GM19395 (cell line): ENCODE results near the gene NBAS.
A peak's percentile ranks its signal among the peaks of the same experiment; 100 is the strongest.
"Not testable (repeated sequence)": the region's sequence is repeated elsewhere in the genome, so short reads cannot be mapped to it uniquely, and the experiment has no call there.

Experiments used
- ATAC-seq: cut with Tn5 transposase; IDR thresholded peaks from one replicate; pipeline ENCODE4 v1.9.1; 2021; ENCODE audit warnings: mild to moderate bottlenecking, moderate library complexity; ENCODE audit not compliant: unreplicated experiment

The NBAS gene

GRCh38 chr2:15427987-15428386, 133.1 kb downstream of the NBAS start:
- no peak for ATAC-seq

GRCh38 chr2:15426606-15427005, 134.5 kb downstream of the NBAS start:
- no peak for ATAC-seq

- ATAC-seq = no peak
Measured at GRCh38 chr2:15425712-15426111, 135.4 kb downstream of the NBAS start.

- no peak for ATAC-seq
Measured at GRCh38 chr2:15421753-15422152, 139.4 kb downstream of the NBAS start.

- ATAC-seq = no peak
Measured at GRCh38 chr2:15415748-15416147, 145.4 kb downstream of the NBAS start.

GRCh38 chr2:15412779-15413178, 148.4 kb downstream of the NBAS start:
- ATAC-seq = no peak

- ATAC-seq = no peak
Measured at GRCh38 chr2:15412309-15412708, 148.8 kb downstream of the NBAS start.

- ATAC-seq = no peak
Measured at GRCh38 chr2:15410884-15411283, 150.2 kb downstream of the NBAS start.

- ATAC-seq = no peak
Measured at GRCh38 chr2:15408759-15409158, 152.4 kb downstream of the NBAS start.

- ATAC-seq = no peak
Measured at GRCh38 chr2:15407666-15408065, 153.5 kb downstream of the NBAS start.

- not testable (repeated sequence) for ATAC-seq
Measured at GRCh38 chr2:15404511-15404910, 156.6 kb downstream of the NBAS start.

GRCh38 chr2:15400240-15400826, 160.8 kb downstream of the NBAS start:
- no peak for ATAC-seq

- ATAC-seq = no peak
Measured at GRCh38 chr2:15399241-15399640, 161.9 kb downstream of the NBAS start.

- no peak for ATAC-seq
Measured at GRCh38 chr2:15391751-15392150, 169.4 kb downstream of the NBAS start.

GRCh38 chr2:15389895-15390294, 171.2 kb downstream of the NBAS start:
- no peak for ATAC-seq

GRCh38 chr2:15389326-15389700, 171.8 kb downstream of the NBAS start:
- no peak for ATAC-seq

- no peak for ATAC-seq
Measured at GRCh38 chr2:15388406-15389325, 172.5 kb downstream of the NBAS start.

GRCh38 chr2:15385184-15385583, 175.9 kb downstream of the NBAS start:
- ATAC-seq = no peak

GRCh38 chr2:15383695-15384350, 177.3 kb downstream of the NBAS start:
- ATAC-seq = no peak

GRCh38 chr2:15378148-15378908, 182.8 kb downstream of the NBAS start:
- peak; percentile 87 for ATAC-seq

GRCh38 chr2:15377202-15377601, 183.9 kb downstream of the NBAS start:
- no peak for ATAC-seq
